GM18498 (cell line): ENCODE data around the gene SSR4.

Source experiments
- ATAC-seq: cut with Tn5 transposase; IDR thresholded peaks from one replicate; pipeline ENCODE4 v1.9.1; 2021; ENCODE audit warnings: mild to moderate bottlenecking, moderate library complexity; ENCODE audit not compliant: unreplicated experiment

SSR4 gene

GRCh38 chrX:153828308-153828707 lies 33.8 kb downstream of the SSR4 start:
- no peak for ATAC-seq

- ATAC-seq, result no peak
Observed at GRCh38 chrX:153828723-153829548, 34.5 kb downstream of the SSR4 start.

DNA sequence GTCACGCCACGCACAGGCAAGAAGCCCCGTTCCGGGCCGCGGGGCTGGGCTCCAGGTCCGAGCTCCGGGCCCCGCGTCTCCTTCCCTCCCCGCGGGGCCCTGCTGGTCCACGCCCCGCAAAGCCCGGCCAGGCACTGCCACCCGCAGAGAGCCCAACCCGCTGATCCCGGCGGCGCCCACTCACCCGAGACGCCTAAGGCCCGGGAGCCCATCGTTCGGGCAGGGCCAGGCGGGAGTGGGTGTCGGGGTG lies 35.0 kb downstream of the SSR4 start:
- no peak for ATAC-seq

DNA sequence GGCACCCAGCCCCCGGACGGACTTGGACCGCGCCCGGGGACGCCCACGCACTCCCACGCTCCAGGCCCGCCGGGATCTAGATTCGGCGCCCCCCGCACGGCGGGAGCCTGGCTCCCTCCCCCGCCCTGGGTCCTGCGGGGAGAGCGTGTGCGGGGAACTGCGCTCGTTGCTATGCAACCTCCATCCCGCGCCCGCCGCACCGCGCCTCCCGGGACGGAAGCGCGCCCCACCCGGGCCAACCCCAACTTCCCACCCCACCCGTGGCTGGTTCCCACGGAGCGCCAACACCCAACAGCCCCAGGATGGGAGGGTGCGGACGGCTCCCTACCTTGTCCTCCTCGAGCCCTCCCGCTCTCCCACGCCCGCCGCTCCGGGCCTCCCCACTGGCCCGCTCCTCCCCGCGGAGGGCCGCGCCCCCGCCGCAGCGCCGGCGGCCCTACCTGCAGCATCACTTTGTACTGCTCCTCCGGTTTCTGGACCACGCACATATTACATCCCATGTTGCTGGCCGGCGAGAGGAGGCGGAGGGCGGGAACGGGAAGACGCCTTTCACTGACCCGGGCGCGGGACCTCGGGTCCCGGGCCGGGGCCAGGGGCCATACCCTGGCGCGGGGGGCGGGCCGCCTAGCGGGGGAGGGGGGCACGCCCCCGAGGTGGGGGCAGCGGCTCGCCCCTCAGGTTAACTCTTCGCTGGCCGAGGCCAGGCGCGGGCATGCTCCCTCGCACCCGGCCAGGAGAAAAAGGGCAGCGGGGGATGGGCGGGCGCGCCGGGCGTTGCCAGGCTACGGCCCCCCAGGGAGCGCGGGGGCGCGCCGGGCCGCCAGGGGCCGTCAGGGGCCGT lies 35.6 kb downstream of the SSR4 start, which contains the start of gene PDZD4:
TSS of gene PDZD4 (minus strand) at position 746 of the 841 bp plus-strand sequence. CDS start at position 500, 246 bp downstream.
- no peak for ATAC-seq

- ATAC-seq, result no peak
Observed at GRCh38 chrX:153830640-153831428, 36.4 kb downstream of the SSR4 start.

GRCh38 chrX:153831429-153832150 lies 37.1 kb downstream of the SSR4 start:
- ATAC-seq, result no peak

DNA sequence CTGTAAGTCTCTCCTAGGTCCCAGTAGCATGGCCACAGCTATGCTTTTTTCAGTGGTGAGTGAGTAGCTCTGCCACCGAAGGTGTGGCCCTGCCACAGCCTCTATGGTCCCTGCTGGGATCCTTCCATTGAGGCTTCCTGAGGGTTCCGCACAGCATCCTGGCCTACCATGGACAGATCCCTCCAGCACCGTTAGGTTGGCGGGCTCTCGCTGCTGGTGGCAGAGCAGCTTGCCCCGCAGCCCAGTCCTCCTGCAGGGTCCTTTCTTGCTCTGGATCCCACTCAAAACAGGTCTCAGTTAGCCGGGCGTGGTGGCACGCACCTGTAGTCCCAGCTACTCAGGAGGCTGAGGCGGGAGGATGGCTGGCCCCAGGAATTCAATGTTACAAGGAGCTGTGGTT lies 38.3 kb downstream of the SSR4 start:
- no peak for ATAC-seq

GRCh38 chrX:153836921-153837320 lies 42.5 kb downstream of the SSR4 start:
- ATAC-seq, result no peak

- ATAC-seq, result no peak
Observed at GRCh38 chrX:153844509-153845082, 50.1 kb downstream of the SSR4 start.

DNA sequence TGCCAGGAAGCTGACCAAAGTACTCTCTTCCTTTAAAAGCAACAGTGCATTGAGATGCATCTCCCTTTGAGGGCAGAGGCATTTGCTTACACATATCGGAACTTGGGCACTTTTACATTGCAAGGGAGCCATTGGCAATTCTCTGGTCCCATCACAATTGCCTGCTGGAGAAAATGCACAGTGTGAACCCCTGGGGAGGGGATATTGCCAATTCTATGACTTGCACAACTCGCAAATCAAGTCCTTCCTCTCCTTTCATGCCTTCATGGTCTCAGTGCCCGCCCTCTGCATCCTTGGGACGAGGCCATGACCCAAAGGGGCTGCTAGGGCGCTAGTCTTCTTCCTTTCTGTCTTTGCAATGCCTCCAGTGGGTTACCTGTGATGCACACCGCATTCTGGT lies 50.7 kb downstream of the SSR4 start:
- ATAC-seq, result no peak

DNA sequence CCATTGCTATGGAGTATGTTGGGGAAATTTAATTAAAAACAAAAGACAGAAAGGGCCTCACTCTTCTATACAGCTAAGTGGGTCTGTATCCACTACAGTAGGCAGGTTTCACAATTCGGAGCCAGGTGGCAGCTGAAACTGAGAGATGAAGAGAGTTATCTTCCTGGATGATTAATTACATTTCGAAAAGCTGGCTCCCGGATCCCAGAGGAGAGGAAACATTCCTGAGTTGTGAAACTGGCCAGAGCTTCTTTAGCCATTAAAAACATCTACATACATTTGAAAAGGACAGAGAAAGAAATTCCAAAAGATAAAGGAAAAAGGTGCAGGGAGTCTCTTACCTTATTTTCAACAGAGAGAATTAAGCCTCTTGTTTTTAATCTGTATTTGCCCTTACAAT lies 51.4 kb downstream of the SSR4 start:
- ATAC-seq, result no peak
